HUES64 (cell line): ENCODE data around the gene NFKB1.
"Not testable (repeated sequence)": the region's sequence is repeated elsewhere in the genome, so short reads cannot be mapped to it uniquely, and the experiment has no call there.

Experiments used
- H3K27ac ChIP-seq: 2 replicates; pipeline ENCODE4 v1.7.0; 2013; ENCODE audit warnings: low read depth, low read length, inconsistent platforms
- H3K27me3 ChIP-seq: 2 replicates; pipeline ENCODE4 v1.6.1; 2013; ENCODE audit warnings: mild to moderate bottlenecking, low read length; ENCODE audit not compliant: insufficient read depth
- H3K36me3 ChIP-seq: 2 replicates; pipeline ENCODE4 v1.6.1; 2013; ENCODE audit warnings: mild to moderate bottlenecking, low read length; ENCODE audit not compliant: insufficient read depth
- H3K4me1 ChIP-seq: 2 replicates; pipeline ENCODE4 v1.6.1; 2013; ENCODE audit warnings: mild to moderate bottlenecking, low read length, moderate library complexity; ENCODE audit not compliant: insufficient read depth
- H3K4me3 ChIP-seq: 2 replicates; pipeline ENCODE4 v1.5.1; 2013; ENCODE audit warnings: mild to moderate bottlenecking, low read length, moderate library complexity
- H3K9ac ChIP-seq: 2 replicates; pipeline ENCODE4 v1.6.1; 2013; ENCODE audit warnings: mild to moderate bottlenecking, low read depth, low read length
- H3K9me3 ChIP-seq: 2 replicates; pipeline ENCODE4 v1.6.1; 2013; ENCODE audit warnings: low read depth, low read length; ENCODE audit not compliant: insufficient read depth
- WGBS: fragments of 150-250, 120-280 bp; methylation state at CpG from one replicate; pipeline ENCODE4 v1.1.7; 2013; ENCODE audit warnings: missing lambda C conversion rate; 5-methylcytosine and 5-hydroxymethylcytosine counted together

NFKB1 gene

GRCh38 chr4:102474736-102475504 is 26.2 kb upstream of the NFKB1 start:
- no peak overlapping the region for H3K27ac ChIP-seq
- no peak overlapping the region for H3K4me3 ChIP-seq
- WGBS = 73% methylated on average over 4 of the region's 5 CpGs
- no peaks in the 10 kb centered on the region for H3K27me3 ChIP-seq
- no peaks in the 10 kb centered on the region for H3K9me3 ChIP-seq
- no peaks in the 10 kb centered on the region for H3K36me3 ChIP-seq
- peaks cover 4% of the 10 kb centered on the region; the same call in 1 of the 2 replicates for H3K4me1 ChIP-seq
- H3K9ac ChIP-seq = no peak overlapping the region

- WGBS = 89% methylated on average over 3 of the region's 3 CpGs
Observed at GRCh38 chr4:102477657-102478056, 23.5 kb upstream of the NFKB1 start.

GRCh38 chr4:102478186-102478585 is 23.0 kb upstream of the NFKB1 start:
- H3K9ac ChIP-seq = no peak overlapping the region
- no peak overlapping the region for H3K4me3 ChIP-seq
- peaks cover 4% of the 10 kb centered on the region; the same call in 1 of the 2 replicates for H3K4me1 ChIP-seq
- H3K36me3 ChIP-seq = no peaks in the 10 kb centered on the region
- no peak overlapping the region for H3K27ac ChIP-seq
- no peaks in the 10 kb centered on the region for H3K27me3 ChIP-seq
- H3K9me3 ChIP-seq = no peaks in the 10 kb centered on the region
- WGBS = 82% methylated on average over 7 of the region's 7 CpGs

More at GRCh38 chr4:102477657-102478056, 23.5 kb upstream of the NFKB1 start:
- Histone ChIP-seq H3K9ac (no peak overlapping the region), H3K9me3 (no peaks in the 10 kb centered on the region), H3K36me3 (no peaks in the 10 kb centered on the region), H3K27me3 (no peaks in the 10 kb centered on the region), H3K4me1 (peaks cover 4% of the 10 kb centered on the region; the same call in 1 of the 2 replicates), H3K27ac (no peak overlapping the region), H3K4me3 (no peak overlapping the region)

DNA sequence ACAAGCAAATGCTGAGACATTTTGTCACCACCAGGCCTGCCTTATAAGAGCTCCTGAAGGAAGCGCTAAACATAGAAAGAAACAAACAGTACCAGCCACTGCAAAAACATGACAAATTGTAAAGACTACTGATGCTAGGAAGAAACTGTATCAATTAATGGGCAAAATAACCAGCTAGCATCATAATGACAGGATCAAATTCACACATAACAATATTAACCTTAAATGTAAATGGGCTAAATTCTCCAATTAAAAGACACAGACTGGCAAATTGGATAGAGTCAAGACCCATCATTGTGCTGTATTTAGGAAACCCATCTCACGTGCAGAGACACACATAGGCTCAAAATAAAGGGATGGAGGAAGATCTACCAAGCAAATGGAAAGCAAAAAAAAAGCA is 21.3 kb upstream of the NFKB1 start:
- not testable (repeated sequence) for H3K4me1 ChIP-seq
- 100% methylated on average over 1 of the region's 2 CpGs for WGBS

DNA sequence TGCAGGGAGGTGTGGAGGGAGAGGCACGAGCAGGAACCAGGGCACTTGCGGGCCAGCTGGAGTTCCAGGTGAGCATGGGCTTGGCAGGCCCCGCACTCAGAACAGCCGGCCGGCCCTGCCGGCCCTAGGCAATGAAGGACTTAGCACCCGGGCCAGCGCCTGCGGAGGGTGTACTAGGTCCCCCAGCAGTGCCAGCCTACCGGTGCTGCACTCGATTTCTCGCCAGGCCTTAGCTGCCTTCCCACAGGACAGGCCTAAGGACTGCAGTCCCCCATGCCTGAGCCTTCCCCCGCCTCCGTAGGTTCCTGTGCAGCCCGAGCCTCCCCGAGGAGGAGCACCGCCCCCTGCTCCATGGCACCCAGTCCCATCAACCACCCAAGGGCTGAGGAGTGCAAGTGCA is 18.0 kb upstream of the NFKB1 start:
- Histone ChIP-seq H3K9me3 (no peaks in the 10 kb centered on the region), H3K36me3 (no peaks in the 10 kb centered on the region), H3K4me1 (no peaks in the 10 kb centered on the region), H3K27ac (no peak overlapping the region), H3K9ac (no peak overlapping the region), H3K27me3 (no peaks in the 10 kb centered on the region), H3K4me3 (no peak overlapping the region)
- 95% methylated on average over 17 of the region's 17 CpGs for whole genome bisulfite sequencing

More for the DNA sequence above, 21.3 kb upstream of the NFKB1 start:
- H3K36me3 ChIP-seq, H3K9ac ChIP-seq, H3K27me3 ChIP-seq, H3K27ac ChIP-seq, H3K9me3 ChIP-seq, H3K4me3 ChIP-seq: not testable (repeated sequence)

- H3K9ac ChIP-seq, H3K36me3 ChIP-seq, H3K27me3 ChIP-seq, H3K9me3 ChIP-seq, H3K4me1 ChIP-seq, H3K4me3 ChIP-seq, H3K27ac ChIP-seq: not testable (repeated sequence)
- 93% methylated on average over 17 of the region's 19 CpGs for WGBS
Observed at GRCh38 chr4:102483990-102484692, 17.0 kb upstream of the NFKB1 start.

GRCh38 chr4:102492531-102493241 is 8.5 kb upstream of the NFKB1 start:
- Histone ChIP-seq H3K9me3 (no peaks in the 10 kb centered on the region), H3K36me3 (no peaks in the 10 kb centered on the region), H3K4me3 (no peak overlapping the region), H3K27ac (no peak overlapping the region), H3K27me3 (no peaks in the 10 kb centered on the region), H3K4me1 (peaks cover 12% of the 10 kb centered on the region; the same call in 1 of the 2 replicates), H3K9ac (no peak overlapping the region)
- 80% methylated on average over 1 of the region's 2 CpGs for WGBS

DNA sequence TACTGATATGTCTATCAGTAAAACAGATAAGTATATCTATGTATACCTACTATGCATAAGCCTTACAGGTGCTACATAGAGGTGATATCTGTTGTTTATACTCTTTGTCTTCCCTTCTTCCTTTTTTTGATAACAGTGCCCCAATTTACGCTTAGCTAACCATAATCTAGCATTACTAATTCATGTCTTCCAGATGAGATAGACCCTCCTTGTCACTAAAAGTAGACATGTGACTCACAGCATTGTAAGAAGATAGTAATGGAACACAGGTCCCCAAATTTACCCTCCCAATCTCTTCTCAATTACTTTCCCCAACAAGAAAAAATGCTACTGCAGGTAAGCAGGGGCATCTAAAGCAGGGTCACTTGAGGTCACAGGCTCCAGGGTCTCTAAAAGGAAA is 7.9 kb upstream of the NFKB1 start:
- H3K4me1 ChIP-seq = peaks cover 12% of the 10 kb centered on the region; the same call in 1 of the 2 replicates
- H3K27ac ChIP-seq = no peak overlapping the region
- H3K9me3 ChIP-seq = no peaks in the 10 kb centered on the region
- H3K4me3 ChIP-seq = no peak overlapping the region
- 88% methylated on average over 1 of the region's 1 CpG for WGBS
- no peaks in the 10 kb centered on the region for H3K36me3 ChIP-seq
- no peaks in the 10 kb centered on the region for H3K27me3 ChIP-seq
- no peak overlapping the region for H3K9ac ChIP-seq

DNA sequence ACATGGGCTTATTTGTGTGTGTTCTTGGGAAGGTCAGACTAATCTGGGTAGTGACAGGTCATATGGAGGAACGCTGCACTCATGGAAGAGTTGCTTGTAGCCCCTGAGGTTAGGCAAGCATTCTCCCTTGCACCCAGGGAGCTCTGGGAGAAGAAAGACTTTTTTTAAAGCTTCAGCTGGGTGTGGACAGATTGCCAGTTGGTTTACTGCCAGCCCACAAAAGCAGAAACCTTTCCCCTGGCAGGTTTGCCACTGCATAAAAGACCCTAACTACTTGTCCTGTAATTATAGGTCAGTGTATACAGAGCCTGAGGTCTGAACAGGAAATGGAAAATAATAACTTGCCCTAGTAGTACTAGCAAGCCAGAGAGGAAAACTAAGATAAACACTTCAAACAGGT is 7.4 kb upstream of the NFKB1 start:
- Histone ChIP-seq H3K9ac (no peak overlapping the region), H3K4me1 (peaks cover 12% of the 10 kb centered on the region; the same call in 1 of the 2 replicates), H3K27ac (no peak overlapping the region), H3K27me3 (no peaks in the 10 kb centered on the region), H3K36me3 (no peaks in the 10 kb centered on the region), H3K9me3 (no peaks in the 10 kb centered on the region), H3K4me3 (no peak overlapping the region)
- 86% methylated on average over 1 of the region's 1 CpG for WGBS

DNA sequence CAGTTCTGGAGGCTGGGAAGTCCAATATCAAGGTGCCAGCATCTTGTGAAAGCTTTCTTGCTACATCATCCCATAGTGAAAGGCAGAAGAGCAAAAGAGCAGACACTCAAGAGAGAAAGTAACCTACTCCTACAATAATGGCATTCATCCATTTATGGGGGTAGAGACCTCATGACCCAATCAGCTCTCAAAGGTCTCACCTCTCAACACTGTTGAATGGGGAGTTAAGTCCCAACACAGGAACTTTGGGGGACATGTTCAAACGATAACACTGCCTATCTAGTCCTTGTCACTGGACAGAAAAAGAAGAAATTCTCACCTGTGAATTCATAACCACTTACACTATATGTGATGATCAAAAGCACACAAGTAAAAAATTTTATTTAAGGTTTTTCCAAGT is 6.6 kb upstream of the NFKB1 start:
- Histone ChIP-seq H3K4me3 (no peak overlapping the region), H3K9ac (no peak overlapping the region), H3K4me1 (peaks cover 12% of the 10 kb centered on the region; the same call in 1 of the 2 replicates), H3K9me3 (no peaks in the 10 kb centered on the region), H3K27ac (no peak overlapping the region), H3K27me3 (no peaks in the 10 kb centered on the region), H3K36me3 (no peaks in the 10 kb centered on the region)
- WGBS = 79% methylated on average over 1 of the region's 1 CpG

DNA sequence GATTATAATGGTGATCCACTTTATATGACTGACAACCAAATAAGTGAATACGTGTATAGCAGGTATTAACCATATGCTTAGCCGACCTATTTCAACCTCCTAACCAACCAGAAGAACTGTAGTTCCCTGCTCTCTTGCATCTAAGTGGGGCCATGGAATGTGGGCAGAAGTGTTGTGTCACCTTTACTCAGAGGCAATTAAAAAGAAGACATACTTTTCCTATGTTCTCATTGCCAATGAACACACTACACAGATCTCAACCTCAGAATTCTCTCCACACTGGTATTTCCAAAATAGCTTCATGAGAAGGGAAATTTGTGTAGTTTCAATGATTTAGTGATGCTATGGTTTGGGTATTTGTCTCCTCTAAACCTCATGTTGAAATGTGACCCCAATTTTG is 3.2 kb upstream of the NFKB1 start:
- Histone ChIP-seq H3K9ac (no peak overlapping the region), H3K36me3 (no peaks in the 10 kb centered on the region), H3K4me1 (peaks cover 6% of the 10 kb centered on the region; the same call in 1 of the 2 replicates), H3K4me3 (no peak overlapping the region), H3K27ac (no peak overlapping the region), H3K9me3 (no peaks in the 10 kb centered on the region), H3K27me3 (peaks cover 12% of the 10 kb centered on the region)
- 100% methylated on average over 2 of the region's 2 CpGs for WGBS
